HepG2 (cell line): ENCODE results near the gene SGTB. TPM values are rescaled to one million over a fixed set of nuclear protein-coding genes. Genes with fewer than 3 reads are reported as not detected.

Experiments
- CEBPG ChIP-seq: IDR thresholded peaks from 2 replicates; pipeline ENCODE4 v1.6.1; 2016
- DNMT3B ChIP-seq: conservative IDR thresholded peaks from 2 replicates; pipeline ENCODE4 v1.6.1; 2016; ENCODE audit warnings: missing biosample characterization, control low read depth
- ELF3 ChIP-seq: IDR thresholded peaks from 2 replicates; pipeline ENCODE4 v1.6.1; 2016; ENCODE audit warnings: missing genetic modification reagents, missing compliant biosample characterization
- EZH2 ChIP-seq: conservative IDR thresholded peaks from 2 replicates; pipeline ENCODE4 v1.6.1; 2012; ENCODE audit warnings: mild to moderate bottlenecking, low read depth, low read length, moderate library complexity
- HDAC1 ChIP-seq: sonication (generic); formaldehyde crosslinking; IDR thresholded peaks from 2 replicates; pipeline ENCODE4 v1.5.1; 2020; ENCODE audit warnings: mild to moderate bottlenecking, missing genetic modification reagents
- HMGA1 ChIP-seq: sonication (generic); formaldehyde crosslinking; conservative IDR thresholded peaks from 2 replicates; pipeline ENCODE4 v1.4.0; 2020; ENCODE audit warnings: missing genetic modification reagents
- HNF4G ChIP-seq, 2 experiments: sonication (generic) in 1 of 2; formaldehyde crosslinking in 1 of 2; IDR thresholded peaks; 2 replicates each; pipeline versions ENCODE4 v1.4.0 to v1.6.1; 2011 to 2020; ENCODE audit warnings: borderline replicate concordance in 2 of 2, low read depth in 2 of 2, mild to moderate bottlenecking in 2 of 2, low read length in 1 of 2, missing genetic modification reagents in 1 of 2, moderate library complexity in 1 of 2
- JUNB ChIP-seq: sonication (generic); formaldehyde crosslinking; IDR thresholded peaks from 2 replicates; pipeline ENCODE4 v1.8.0; 2022; ENCODE audit warnings: missing genetic modification reagents, mild to moderate bottlenecking, borderline replicate concordance
- MIER3 ChIP-seq: IDR thresholded peaks from 2 replicates; pipeline ENCODE4 v1.6.1; 2016; ENCODE audit warnings: missing compliant biosample characterization, borderline replicate concordance
- NCOA5 ChIP-seq: sonication (generic); formaldehyde crosslinking; IDR thresholded peaks from 2 replicates; pipeline ENCODE4 v1.4.0; 2020; ENCODE audit warnings: missing genetic modification reagents
- NR2F1 ChIP-seq, 2 experiments: fragments of 450-650 bp in 1 of 2; formaldehyde crosslinking in 1 of 2; IDR thresholded peaks; 2 replicates each; pipeline versions ENCODE4 v1.5.0 to v1.6.1; 2016 to 2020; ENCODE audit warnings: mild to moderate bottlenecking in 1 of 2, missing compliant biosample characterization in 1 of 2, missing genetic modification reagents in 1 of 2, moderate library complexity in 1 of 2
- RFX5 ChIP-seq: IDR thresholded peaks from 2 replicates; pipeline ENCODE4 v1.6.1; 2011; ENCODE audit warnings: low read depth, low read length, improper control_type of control experiment
- SIN3A ChIP-seq: IDR thresholded peaks from 2 replicates; pipeline ENCODE4 v1.6.1; 2011; ENCODE audit warnings: low read depth, mild to moderate bottlenecking, control low read depth, low read length, borderline replicate concordance
- ZBTB8A ChIP-seq: sonication (generic); formaldehyde crosslinking; IDR thresholded peaks from 2 replicates; pipeline ENCODE4 v1.4.0; 2020; ENCODE audit warnings: mild to moderate bottlenecking, low read depth, missing genetic modification reagents, borderline replicate concordance
- ZFP36L2 ChIP-seq: sonication (generic); formaldehyde crosslinking; IDR thresholded peaks from 2 replicates; pipeline ENCODE4 v1.4.0; 2020; ENCODE audit warnings: missing genetic modification reagents
- ZFP90 ChIP-seq: sonication (generic); formaldehyde crosslinking; IDR thresholded peaks from 2 replicates; pipeline ENCODE4 v1.8.0; 2022; ENCODE audit warnings: missing genetic modification reagents, mild to moderate bottlenecking, inconsistent platforms, borderline replicate concordance
- ZNF235 ChIP-seq: sonication (generic); formaldehyde crosslinking; IDR thresholded peaks from 2 replicates; pipeline ENCODE4 v1.8.1; 2023; ENCODE audit warnings: mild to moderate bottlenecking, missing genetic modification reagents, borderline replicate concordance
- ZNF251 ChIP-seq: sonication (generic); formaldehyde crosslinking; IDR thresholded peaks from 2 replicates; pipeline ENCODE4 v1.9.0; 2021; ENCODE audit warnings: mild to moderate bottlenecking, missing genetic modification reagents
- ZNF510 ChIP-seq: sonication (generic); formaldehyde crosslinking; IDR thresholded peaks from 2 replicates; pipeline ENCODE4 v1.4.0; 2020; ENCODE audit warnings: low read depth, mild to moderate bottlenecking, missing genetic modification reagents
- ZNF543 ChIP-seq: sonication (generic); formaldehyde crosslinking; IDR thresholded peaks from 2 replicates; pipeline ENCODE4 v1.4.0; 2020; ENCODE audit warnings: mild to moderate bottlenecking, missing genetic modification reagents
- ZNF547 ChIP-seq: sonication (generic); formaldehyde crosslinking; IDR thresholded peaks from 2 replicates; pipeline ENCODE4 v1.5.1; 2020; ENCODE audit warnings: mild to moderate bottlenecking, missing genetic modification reagents
- polyA plus RNA-seq, 8 experiments: library from polyadenylated mRNA; depleted of rRNA in 3 of 8; stranded (reverse) in 7 of 8; unstranded in 1 of 8; fragments of >200 nt; fragmentation: Illumina TruSeq in 4 of 8; extraction: Trizol in 4 of 8; gene quantifications; 2 replicates each; pipeline versions ENCODE4 v1.2.1 to v1.2.3, GENCODE V29; 2011 to 2016; ENCODE audit warnings: low read depth in 4 of 8, missing spikeins in 1 of 8, mixed read lengths in 1 of 8; ENCODE audit not compliant: insufficient read depth in 1 of 8
- total RNA-seq, 5 experiments: library from RNA; depleted of rRNA; stranded (reverse); fragments of >200 nt; fragmentation: Illumina TruSeq; extraction: Trizol; gene quantifications; 2 replicates each; pipeline ENCODE4 v1.2.3, GENCODE V29; 2016; ENCODE audit warnings: low read depth in 1 of 5
- TF ChIP-seq, protein P1 (sequence below): sonication (generic); formaldehyde crosslinking; IDR thresholded peaks from 2 replicates; pipeline ENCODE4 v1.4.0; 2020; ENCODE audit warnings: missing genetic modification reagents, mild to moderate bottlenecking, borderline replicate concordance
- TF ChIP-seq, protein P2 (sequence below): sonication (generic); formaldehyde crosslinking; IDR thresholded peaks from 2 replicates; pipeline ENCODE4 v1.5.1; 2020; ENCODE audit warnings: mild to moderate bottlenecking, missing genetic modification reagents, moderate library complexity

Gene SGTB
- total and polyA plus RNA-seq, 2 of the 13 experiments (the other 11 are each of a cell fraction or from before 2014, with no cell fraction given) = 5.2 to 11.2 TPM

DNA sequence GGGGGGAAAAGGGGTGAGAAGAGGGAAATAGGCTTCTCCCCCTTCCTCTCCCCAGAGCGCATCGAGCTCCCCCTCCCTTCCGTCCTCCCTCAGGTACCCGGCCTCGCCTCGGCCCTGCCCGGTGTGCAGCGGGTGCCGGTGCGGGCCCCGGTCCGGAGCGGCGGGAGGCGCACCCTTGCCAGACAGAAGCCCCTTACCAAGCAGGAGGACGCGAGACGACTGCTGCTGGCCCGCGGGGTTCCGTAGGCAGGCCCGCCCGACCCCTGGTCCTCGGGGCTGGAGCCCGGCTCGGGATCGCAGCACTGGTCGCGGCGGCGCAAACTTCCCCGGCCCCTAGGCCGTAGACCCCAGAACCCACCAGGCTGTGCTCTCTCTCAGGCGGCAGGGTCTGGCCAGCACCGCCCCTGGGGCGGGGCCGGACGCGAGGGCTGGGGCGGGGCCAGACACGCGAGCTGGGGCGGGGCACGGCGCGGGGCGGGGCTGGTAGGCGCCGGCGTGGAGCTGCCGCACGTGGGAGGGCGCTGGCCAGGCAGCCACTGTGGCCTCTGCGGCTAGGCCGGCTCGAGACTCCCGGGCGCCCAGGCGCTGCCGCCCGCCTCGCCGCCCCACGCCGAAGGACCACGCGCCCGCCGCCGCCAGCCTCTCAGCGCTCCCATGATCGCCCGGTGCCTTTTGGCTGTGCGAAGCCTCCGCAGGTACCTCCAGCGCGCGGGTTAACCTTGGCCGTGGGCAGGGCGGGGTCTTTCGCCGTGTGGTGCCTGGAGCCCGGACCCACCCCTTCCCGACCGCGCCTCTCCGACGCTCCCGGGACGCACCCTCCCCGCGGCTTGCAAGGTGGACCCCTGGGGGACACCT lies at the start of gene SGTB, which contains the start of gene NLN (continued):
- TF ChIP-seq, protein P1, sequence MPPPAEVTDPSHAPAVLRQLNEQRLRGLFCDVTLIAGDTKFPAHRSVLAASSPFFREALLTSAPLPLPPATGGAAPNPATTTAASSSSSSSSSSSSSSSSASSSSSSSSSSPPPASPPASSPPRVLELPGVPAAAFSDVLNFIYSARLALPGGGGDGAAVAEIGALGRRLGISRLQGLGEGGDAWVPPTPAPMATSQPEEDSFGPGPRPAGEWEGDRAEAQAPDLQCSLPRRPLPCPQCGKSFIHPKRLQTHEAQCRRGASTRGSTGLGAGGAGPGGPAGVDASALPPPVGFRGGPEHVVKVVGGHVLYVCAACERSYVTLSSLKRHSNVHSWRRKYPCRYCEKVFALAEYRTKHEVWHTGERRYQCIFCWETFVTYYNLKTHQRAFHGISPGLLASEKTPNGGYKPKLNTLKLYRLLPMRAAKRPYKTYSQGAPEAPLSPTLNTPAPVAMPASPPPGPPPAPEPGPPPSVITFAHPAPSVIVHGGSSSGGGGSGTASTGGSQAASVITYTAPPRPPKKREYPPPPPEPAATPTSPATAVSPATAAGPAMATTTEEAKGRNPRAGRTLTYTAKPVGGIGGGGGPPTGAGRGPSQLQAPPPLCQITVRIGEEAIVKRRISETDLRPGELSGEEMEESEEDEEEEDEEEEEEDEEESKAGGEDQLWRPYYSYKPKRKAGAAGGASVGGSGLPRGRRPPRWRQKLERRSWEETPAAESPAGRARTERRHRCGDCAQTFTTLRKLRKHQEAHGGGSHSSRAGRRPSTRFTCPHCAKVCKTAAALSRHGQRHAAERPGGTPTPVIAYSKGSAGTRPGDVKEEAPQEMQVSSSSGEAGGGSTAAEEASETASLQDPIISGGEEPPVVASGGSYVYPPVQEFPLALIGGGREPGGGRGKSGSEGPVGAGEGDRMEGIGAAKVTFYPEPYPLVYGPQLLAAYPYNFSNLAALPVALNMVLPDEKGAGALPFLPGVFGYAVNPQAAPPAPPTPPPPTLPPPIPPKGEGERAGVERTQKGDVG (CRISPR knock-in tag) = peak; percentile 39; the same call in 1 of the 2 replicates
- TF ChIP-seq RFX5 (no peak), NCOA5 (CRISPR knock-in tag) (no peak), HNF4G (IDR thresholded peaks at IDR 0.05; ENCODE audit: borderline replicate concordance, low read depth, low read length) (no peak), HNF4G (CRISPR knock-in tag; IDR thresholded peaks at IDR 0.05; ENCODE audit: borderline replicate concordance, low read depth) (no peak), MIER3 (CRISPR knock-in tag) (no peak), ELF3 (CRISPR knock-in tag) (no peak), ZBTB8A (peak; percentile 57; the same call in 1 of the 2 replicates), SIN3A (peak; percentile 57; the same call in 1 of the 2 replicates), ZNF251 (CRISPR knock-in tag) (0 out of 2 replicates have a peak, but pooled peaks have one; percentile 61), ZFP90 (CRISPR knock-in tag) (0 out of 2 replicates have a peak, but pooled peaks have one; percentile 14), ZNF235 (CRISPR knock-in tag) (no peak), HDAC1 (CRISPR knock-in tag) (peak; percentile 46; the same call in 1 of the 2 replicates), JUNB (CRISPR knock-in tag) (no peak), ZNF547 (CRISPR knock-in tag) (no peak; the same call in 1 of the 2 replicates), ZFP36L2 (no peak), CEBPG (no peak), ZNF510 (CRISPR knock-in tag) (no peak), NR2F1 (CRISPR knock-in tag; IDR thresholded peaks at IDR 0.05) (no peak), DNMT3B (CRISPR knock-in tag) (no peak), ZNF543 (CRISPR knock-in tag) (no peak), HMGA1 (CRISPR knock-in tag) (no peak), EZH2 (no peak)
- TF ChIP-seq, protein P2, sequence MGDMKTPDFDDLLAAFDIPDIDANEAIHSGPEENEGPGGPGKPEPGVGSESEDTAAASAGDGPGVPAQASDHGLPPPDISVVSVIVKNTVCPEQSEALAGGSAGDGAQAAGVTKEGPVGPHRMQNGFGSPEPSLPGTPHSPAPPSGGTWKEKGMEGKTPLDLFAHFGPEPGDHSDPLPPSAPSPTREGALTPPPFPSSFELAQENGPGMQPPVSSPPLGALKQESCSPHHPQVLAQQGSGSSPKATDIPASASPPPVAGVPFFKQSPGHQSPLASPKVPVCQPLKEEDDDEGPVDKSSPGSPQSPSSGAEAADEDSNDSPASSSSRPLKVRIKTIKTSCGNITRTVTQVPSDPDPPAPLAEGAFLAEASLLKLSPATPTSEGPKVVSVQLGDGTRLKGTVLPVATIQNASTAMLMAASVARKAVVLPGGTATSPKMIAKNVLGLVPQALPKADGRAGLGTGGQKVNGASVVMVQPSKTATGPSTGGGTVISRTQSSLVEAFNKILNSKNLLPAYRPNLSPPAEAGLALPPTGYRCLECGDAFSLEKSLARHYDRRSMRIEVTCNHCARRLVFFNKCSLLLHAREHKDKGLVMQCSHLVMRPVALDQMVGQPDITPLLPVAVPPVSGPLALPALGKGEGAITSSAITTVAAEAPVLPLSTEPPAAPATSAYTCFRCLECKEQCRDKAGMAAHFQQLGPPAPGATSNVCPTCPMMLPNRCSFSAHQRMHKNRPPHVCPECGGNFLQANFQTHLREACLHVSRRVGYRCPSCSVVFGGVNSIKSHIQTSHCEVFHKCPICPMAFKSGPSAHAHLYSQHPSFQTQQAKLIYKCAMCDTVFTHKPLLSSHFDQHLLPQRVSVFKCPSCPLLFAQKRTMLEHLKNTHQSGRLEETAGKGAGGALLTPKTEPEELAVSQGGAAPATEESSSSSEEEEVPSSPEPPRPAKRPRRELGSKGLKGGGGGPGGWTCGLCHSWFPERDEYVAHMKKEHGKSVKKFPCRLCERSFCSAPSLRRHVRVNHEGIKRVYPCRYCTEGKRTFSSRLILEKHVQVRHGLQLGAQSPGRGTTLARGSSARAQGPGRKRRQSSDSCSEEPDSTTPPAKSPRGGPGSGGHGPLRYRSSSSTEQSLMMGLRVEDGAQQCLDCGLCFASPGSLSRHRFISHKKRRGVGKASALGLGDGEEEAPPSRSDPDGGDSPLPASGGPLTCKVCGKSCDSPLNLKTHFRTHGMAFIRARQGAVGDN (CRISPR knock-in tag) = peak; percentile 86
